ENCODE measurements around the gene MAPK1.

The MAPK1 gene

DNA sequence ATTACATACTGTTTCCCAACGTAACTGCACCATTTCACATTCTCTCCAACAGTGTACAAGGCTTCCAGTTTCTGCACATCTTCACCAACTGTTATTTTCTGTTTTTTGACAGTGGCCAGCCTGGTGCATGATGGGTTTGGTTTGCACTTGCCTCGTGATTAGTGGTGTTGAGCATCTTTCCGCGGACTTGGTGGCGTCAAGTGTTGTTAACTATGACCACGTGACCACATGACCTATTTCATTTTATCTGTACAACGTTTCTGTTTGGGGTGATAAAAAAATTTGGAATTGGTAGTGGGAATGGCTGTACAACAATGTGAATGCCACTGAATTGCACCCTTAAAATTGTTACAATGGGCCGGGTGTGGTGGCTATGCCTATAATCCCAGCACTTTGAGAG, 129.4 kb downstream of the MAPK1 start (continued):
- TF ChIP-seq, protein P1, sequence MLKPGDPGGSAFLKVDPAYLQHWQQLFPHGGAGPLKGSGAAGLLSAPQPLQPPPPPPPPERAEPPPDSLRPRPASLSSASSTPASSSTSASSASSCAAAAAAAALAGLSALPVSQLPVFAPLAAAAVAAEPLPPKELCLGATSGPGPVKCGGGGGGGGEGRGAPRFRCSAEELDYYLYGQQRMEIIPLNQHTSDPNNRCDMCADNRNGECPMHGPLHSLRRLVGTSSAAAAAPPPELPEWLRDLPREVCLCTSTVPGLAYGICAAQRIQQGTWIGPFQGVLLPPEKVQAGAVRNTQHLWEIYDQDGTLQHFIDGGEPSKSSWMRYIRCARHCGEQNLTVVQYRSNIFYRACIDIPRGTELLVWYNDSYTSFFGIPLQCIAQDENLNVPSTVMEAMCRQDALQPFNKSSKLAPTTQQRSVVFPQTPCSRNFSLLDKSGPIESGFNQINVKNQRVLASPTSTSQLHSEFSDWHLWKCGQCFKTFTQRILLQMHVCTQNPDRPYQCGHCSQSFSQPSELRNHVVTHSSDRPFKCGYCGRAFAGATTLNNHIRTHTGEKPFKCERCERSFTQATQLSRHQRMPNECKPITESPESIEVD (tag by site-specific recombination; IDR thresholded peaks at IDR 0.05) = no peak
- TF ChIP-seq ZFHX2 (tag by site-specific recombination; conservative IDR thresholded peaks at IDR 0.05) (no peak), ZNF174 (tag by site-specific recombination; IDR thresholded peaks at IDR 0.05) (no peak), ZNF112 (tag by site-specific recombination; IDR thresholded peaks at IDR 0.05) (no peak), ZNF335 (tag by site-specific recombination; conservative IDR thresholded peaks at IDR 0.05) (no peak), ZNF223 (tag by site-specific recombination; IDR thresholded peaks at IDR 0.05) (no peak), ZNF354C (tag by site-specific recombination; IDR thresholded peaks at IDR 0.05; ENCODE audit: borderline replicate concordance, low read depth) (no peak)
- TF ChIP-seq, protein P2, sequence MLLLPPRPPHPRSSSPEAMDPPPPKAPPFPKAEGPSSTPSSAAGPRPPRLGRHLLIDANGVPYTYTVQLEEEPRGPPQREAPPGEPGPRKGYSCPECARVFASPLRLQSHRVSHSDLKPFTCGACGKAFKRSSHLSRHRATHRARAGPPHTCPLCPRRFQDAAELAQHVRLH (tag by site-specific recombination; IDR thresholded peaks at IDR 0.05) = no peak
- TF ChIP-seq, protein P3, sequence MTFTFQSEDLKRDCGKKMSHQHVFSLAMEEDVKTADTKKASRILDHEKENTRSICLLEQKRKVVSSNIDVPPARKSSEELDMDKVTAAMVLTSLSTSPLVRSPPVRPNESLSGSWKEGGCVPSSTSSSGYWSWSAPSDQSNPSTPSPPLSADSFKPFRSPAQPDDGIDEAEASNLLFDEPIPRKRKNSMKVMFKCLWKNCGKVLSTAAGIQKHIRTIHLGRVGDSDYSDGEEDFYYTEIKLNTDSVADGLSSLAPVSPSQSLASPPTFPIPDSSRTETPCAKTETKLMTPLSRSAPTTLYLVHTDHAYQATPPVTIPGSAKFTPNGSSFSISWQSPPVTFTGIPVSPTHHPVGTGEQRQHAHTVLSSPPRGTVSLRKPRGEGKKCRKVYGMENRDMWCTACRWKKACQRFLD (tag by site-specific recombination; IDR thresholded peaks at IDR 0.05) = no peak

DNA sequence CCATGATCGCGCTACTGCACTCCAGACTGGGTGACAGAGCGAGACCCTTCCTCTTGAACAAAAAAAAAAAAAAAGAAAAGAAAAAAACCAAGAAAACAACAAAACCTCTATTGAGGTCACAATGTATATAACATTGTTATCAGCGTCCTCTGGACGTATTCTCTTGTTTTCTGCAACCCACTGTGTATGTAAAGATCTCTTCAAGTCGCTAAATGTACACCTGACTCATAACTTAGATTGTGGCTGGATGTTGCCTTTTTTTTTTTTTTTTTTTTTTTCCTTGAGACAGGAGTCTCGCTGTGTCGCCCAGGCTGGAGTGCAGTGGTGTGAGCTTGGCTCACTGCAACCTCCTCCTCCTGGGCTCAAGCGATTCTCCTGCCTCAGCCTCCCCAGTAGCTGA, 130.5 kb downstream of the MAPK1 start:
- CTCF ChIA-PET = no interaction called here
- TF ChIP-seq ZNF223 (tag by site-specific recombination; IDR thresholded peaks at IDR 0.05) = no peak
- no peak for TF ChIP-seq ZBTB21 (tag by site-specific recombination; IDR thresholded peaks at IDR 0.05)
- TF ChIP-seq, protein P4, sequence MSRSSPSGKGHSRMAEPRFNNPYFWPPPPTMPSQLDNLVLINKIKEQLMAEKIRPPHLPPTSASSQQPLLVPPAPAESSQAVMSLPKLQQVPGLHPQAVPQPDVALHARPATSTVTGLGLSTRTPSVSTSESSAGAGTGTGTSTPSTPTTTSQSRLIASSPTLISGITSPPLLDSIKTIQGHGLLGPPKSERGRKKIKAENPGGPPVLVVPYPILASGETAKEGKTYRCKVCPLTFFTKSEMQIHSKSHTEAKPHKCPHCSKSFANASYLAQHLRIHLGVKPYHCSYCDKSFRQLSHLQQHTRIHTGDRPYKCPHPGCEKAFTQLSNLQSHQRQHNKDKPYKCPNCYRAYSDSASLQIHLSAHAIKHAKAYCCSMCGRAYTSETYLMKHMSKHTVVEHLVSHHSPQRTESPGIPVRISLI (tag by site-specific recombination; IDR thresholded peaks at IDR 0.05) = no peak
- TF ChIP-seq, protein P5, sequence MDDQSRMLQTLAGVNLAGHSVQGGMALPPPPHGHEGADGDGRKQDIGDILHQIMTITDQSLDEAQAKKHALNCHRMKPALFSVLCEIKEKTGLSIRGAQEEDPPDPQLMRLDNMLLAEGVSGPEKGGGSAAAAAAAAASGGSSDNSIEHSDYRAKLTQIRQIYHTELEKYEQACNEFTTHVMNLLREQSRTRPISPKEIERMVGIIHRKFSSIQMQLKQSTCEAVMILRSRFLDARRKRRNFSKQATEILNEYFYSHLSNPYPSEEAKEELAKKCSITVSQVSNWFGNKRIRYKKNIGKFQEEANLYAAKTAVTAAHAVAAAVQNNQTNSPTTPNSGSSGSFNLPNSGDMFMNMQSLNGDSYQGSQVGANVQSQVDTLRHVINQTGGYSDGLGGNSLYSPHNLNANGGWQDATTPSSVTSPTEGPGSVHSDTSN (CRISPR knock-in tag; IDR thresholded peaks at IDR 0.05) = no peak
- no peak for TF ChIP-seq KLF1 (tag by site-specific recombination; IDR thresholded peaks at IDR 0.05)
- TF ChIP-seq ZFP37 (tag by site-specific recombination; IDR thresholded peaks at IDR 0.05) = no peak
- TF ChIP-seq, protein P6, sequence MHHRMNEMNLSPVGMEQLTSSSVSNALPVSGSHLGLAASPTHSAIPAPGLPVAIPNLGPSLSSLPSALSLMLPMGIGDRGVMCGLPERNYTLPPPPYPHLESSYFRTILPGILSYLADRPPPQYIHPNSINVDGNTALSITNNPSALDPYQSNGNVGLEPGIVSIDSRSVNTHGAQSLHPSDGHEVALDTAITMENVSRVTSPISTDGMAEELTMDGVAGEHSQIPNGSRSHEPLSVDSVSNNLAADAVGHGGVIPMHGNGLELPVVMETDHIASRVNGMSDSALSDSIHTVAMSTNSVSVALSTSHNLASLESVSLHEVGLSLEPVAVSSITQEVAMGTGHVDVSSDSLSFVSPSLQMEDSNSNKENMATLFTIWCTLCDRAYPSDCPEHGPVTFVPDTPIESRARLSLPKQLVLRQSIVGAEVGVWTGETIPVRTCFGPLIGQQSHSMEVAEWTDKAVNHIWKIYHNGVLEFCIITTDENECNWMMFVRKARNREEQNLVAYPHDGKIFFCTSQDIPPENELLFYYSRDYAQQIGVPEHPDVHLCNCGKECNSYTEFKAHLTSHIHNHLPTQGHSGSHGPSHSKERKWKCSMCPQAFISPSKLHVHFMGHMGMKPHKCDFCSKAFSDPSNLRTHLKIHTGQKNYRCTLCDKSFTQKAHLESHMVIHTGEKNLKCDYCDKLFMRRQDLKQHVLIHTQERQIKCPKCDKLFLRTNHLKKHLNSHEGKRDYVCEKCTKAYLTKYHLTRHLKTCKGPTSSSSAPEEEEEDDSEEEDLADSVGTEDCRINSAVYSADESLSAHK (tag by site-specific recombination; IDR thresholded peaks at IDR 0.05) = no peak
- H3K4me1 ChIP-seq (ENCODE audit: control insufficient read depth, insufficient read depth, low read length) = no peaks in the 10 kb centered on the region
- POLR2A ChIA-PET = no interaction called here
- H3K9me3 ChIP-seq (ENCODE audit: control insufficient read depth, insufficient read depth, low read depth, low read length) = no peaks in the 10 kb centered on the region
- H3K4me3 ChIP-seq (ENCODE audit: low read depth, low read length) = no peak overlapping the region
- H3K27ac ChIP-seq (ENCODE audit: extremely low read depth, low read depth, low read length) = no peak overlapping the region
- no peaks in the 10 kb centered on the region for H3K36me3 ChIP-seq (ENCODE audit: control insufficient read depth in 2 of 2, insufficient read depth in 1 of 2, low read length in 2 of 2)

DNA sequence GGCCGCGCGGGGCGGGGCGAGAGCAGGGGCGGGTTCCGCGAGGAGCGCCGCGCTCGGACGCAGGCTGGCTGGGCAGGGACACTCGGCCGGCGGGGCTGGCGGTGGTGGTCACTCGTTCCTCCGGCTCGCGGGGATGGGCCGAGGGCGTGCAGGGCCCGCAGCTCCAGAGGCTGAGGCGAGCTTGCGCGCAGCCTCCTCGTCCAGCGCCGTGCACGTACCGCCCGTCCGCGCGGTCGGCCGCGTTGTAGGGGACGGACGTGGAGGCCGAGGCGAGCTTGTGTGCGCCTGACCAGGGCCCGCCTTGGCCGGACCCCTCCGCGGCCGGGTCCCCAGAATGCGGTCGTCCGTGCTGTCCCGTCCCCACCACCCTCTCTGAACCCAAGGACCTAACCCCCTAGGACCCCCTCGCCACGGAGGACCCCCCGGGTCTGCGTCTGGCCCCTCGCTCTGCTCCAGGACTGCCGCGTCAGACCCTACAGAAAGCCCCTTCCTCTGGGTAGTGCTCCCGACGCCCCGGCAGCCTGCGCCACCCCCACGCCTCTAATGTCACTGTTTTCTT, 131.3 kb downstream of the MAPK1 start:
- Histone ChIP-seq H3K4me3 (ENCODE audit: low read depth, low read length) (peak overlapping the region; percentile 33), H3K9me3 (ENCODE audit: control insufficient read depth, insufficient read depth, low read depth, low read length) (no peaks in the 10 kb centered on the region), H3K36me3 (ENCODE audit: control insufficient read depth in 2 of 2, insufficient read depth in 1 of 2, low read length in 2 of 2) (no peaks in the 10 kb centered on the region), H3K27ac (ENCODE audit: extremely low read depth, low read depth, low read length) (no peak overlapping the region), H3K4me1 (ENCODE audit: control insufficient read depth, insufficient read depth, low read length) (no peaks in the 10 kb centered on the region)
- TF ChIP-seq, protein P5 (CRISPR knock-in tag; IDR thresholded peaks at IDR 0.05) = peak; percentile 60; the same call in 1 of the 2 replicates
- no peak for TF ChIP-seq KLF9 (tag by site-specific recombination; IDR thresholded peaks at IDR 0.05; ENCODE audit: low read depth)
- POLR2A ChIA-PET = interaction anchor here (0.6 to 1.9 kb wide), 13 partner anchors 13 to 236 kb away, joined by 3 to 12 read pairs (median 3); no protein-coding TSS in a partner anchor
- CTCF ChIA-PET = no interaction called here

Measured in HEK293 (cell line).